MM.1S (cell line): ENCODE data around the gene FBXO48.

Experiments used
- CTCF ChIP-seq: fragments of 300-600 bp; sonication (generic); IDR thresholded peaks from 2 replicates; pipeline ENCODE4 v1.5.1; 2016; ENCODE audit warnings: antibody characterized with exemption, low read length, mixed read lengths
- EZH2phosphoT487 ChIP-seq: fragments of 300-600 bp; sonication (generic); IDR thresholded peaks from 2 replicates; pipeline ENCODE4 v1.6.1; 2018; ENCODE audit warnings: antibody characterized with exemption, low read length

GRCh38 chr2:68431316-68431972 lies 35.6 kb downstream of the FBXO48 start:
- no peak for TF ChIP-seq CTCF
- no peak for TF ChIP-seq EZH2phosphoT487
